Stimulated activated CD8-positive, alpha-beta memory T cell treated with anti-CD3 and anti-CD28 coated beads, Interleukin-12 subunit alpha, Interleukin-12 subunit beta, amount 100 ng/mL, for 24 hours (primary cell): ENCODE data around the gene TEKT2.
A peak's percentile ranks its signal among the peaks of the same experiment; 100 is the strongest.

ENCODE experiments used
- DNase-seq: peaks from one replicate; pipeline ENCODE4 v3.0.0-alpha.2; 2020; ENCODE audit errors: extremely low read depth

The TEKT2 gene

GRCh38 chr1:36087233-36088123, 3.6 kb downstream of the TEKT2 start:
- no peak for DNase-seq

- no peak for DNase-seq
Observed at GRCh38 chr1:36088265-36088576, 4.3 kb downstream of the TEKT2 start.

GRCh38 chr1:36088577-36089392, 4.9 kb downstream of the TEKT2 start, which contains the start of gene ADPRS:
Gene ADPRS, plus strand, starts transcription at chr1:36088892. Its CDS starts 13 bp downstream, at chr1:36088905.
- DNase-seq, result peak; percentile 81

GRCh38 chr1:36089393-36090121, 5.7 kb downstream of the TEKT2 start:
- no peak for DNase-seq

GRCh38 chr1:36091141-36091540, 7.2 kb downstream of the TEKT2 start:
- no peak for DNase-seq

- DNase-seq, result no peak
Observed at GRCh38 chr1:36091698-36092097, 7.8 kb downstream of the TEKT2 start.

- no peak for DNase-seq
Observed at GRCh38 chr1:36092166-36092797, 8.4 kb downstream of the TEKT2 start.

- no peak for DNase-seq
Observed at GRCh38 chr1:36092798-36093185, 8.9 kb downstream of the TEKT2 start.

GRCh38 chr1:36093226-36093625, 9.3 kb downstream of the TEKT2 start:
- no peak for DNase-seq

- DNase-seq, result no peak
Observed at GRCh38 chr1:36093929-36094328, 10.0 kb downstream of the TEKT2 start.

GRCh38 chr1:36094621-36095061, 10.7 kb downstream of the TEKT2 start:
- no peak for DNase-seq

- DNase-seq, result no peak
Observed at GRCh38 chr1:36095760-36096405, 12.0 kb downstream of the TEKT2 start.

- DNase-seq, result no peak
Observed at GRCh38 chr1:36096500-36097432, 12.9 kb downstream of the TEKT2 start.

GRCh38 chr1:36097693-36098585, 14.0 kb downstream of the TEKT2 start:
- no peak for DNase-seq

- no peak for DNase-seq
Observed at GRCh38 chr1:36098650-36099365, 14.9 kb downstream of the TEKT2 start.

- peak; percentile 55 for DNase-seq
Observed at GRCh38 chr1:36099681-36100341, 15.9 kb downstream of the TEKT2 start.

GRCh38 chr1:36100376-36100775, 16.5 kb downstream of the TEKT2 start:
- DNase-seq, result no peak

GRCh38 chr1:36101546-36101945, 17.7 kb downstream of the TEKT2 start:
- DNase-seq, result no peak
